Measurements from ENCODE around the gene RSPO1.

DNA sequence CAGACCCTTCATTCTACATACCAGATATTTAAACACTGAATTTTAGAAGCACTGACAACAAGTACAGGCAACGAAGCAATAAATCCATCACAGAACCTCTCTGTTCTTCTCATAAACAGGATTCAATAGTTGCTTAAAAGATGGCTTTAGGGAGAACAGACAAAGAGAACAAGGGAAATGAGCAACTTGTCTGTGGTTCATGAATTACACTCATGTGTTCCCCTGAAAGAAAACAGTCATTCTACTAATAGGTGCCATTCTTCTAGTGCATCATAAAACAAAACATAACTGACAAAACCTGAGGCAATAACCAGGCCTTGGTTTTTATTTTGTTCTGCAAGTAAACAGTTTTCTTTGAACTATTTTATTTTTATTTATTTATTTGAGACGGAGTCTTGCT is 45.8 kb downstream of the RSPO1 start:
- TF ChIP-seq, protein P1, sequence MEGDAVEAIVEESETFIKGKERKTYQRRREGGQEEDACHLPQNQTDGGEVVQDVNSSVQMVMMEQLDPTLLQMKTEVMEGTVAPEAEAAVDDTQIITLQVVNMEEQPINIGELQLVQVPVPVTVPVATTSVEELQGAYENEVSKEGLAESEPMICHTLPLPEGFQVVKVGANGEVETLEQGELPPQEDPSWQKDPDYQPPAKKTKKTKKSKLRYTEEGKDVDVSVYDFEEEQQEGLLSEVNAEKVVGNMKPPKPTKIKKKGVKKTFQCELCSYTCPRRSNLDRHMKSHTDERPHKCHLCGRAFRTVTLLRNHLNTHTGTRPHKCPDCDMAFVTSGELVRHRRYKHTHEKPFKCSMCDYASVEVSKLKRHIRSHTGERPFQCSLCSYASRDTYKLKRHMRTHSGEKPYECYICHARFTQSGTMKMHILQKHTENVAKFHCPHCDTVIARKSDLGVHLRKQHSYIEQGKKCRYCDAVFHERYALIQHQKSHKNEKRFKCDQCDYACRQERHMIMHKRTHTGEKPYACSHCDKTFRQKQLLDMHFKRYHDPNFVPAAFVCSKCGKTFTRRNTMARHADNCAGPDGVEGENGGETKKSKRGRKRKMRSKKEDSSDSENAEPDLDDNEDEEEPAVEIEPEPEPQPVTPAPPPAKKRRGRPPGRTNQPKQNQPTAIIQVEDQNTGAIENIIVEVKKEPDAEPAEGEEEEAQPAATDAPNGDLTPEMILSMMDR (IDR thresholded peaks at IDR 0.05), result no peak
- TF ChIP-seq POLR2A (IDR thresholded peaks at IDR 0.05), result no peak

Measured in testis (tissue), 2 donors.